HL-60 (cell line): Measurements from ENCODE around the gene GBP2.

ENCODE experiments used
- CTCF ChIP-seq: IDR thresholded peaks from one replicate; pipeline ENCODE4 v1.5.1; 2011; ENCODE audit warnings: low read length, control low read depth, inconsistent platforms; ENCODE audit not compliant: insufficient read depth
- POLR2AphosphoS5 ChIP-seq: IDR thresholded peaks from 2 replicates; pipeline ENCODE4 v1.6.1; 2012; ENCODE audit warnings: low read depth

- TF ChIP-seq CTCF (no peak), POLR2AphosphoS5 (no peak)
Measured at GRCh38 chr1:89087241-89087640, 38.7 kb downstream of the GBP2 start.
